Keratinocyte (primary cell): ENCODE results near the gene ITGA7.

Experiments
- EZH2 ChIP-seq: IDR thresholded peaks from one replicate; pipeline ENCODE4 v1.6.1; 2012; ENCODE audit warnings: inconsistent platforms, mild to moderate bottlenecking, low read length, moderate library complexity
- TF ChIP-seq, protein P1 (sequence below), 3 experiments: IDR thresholded peaks in 1 of 3; conservative IDR thresholded peaks in 1 of 3; optimal IDR thresholded peaks in 1 of 3; 2 replicates in 2 of 3; 3 replicates in 1 of 3; pipeline versions ENCODE3 to v1.5.1; 2011; ENCODE audit warnings: low read length in 3 of 3, mild to moderate bottlenecking in 3 of 3, moderate library complexity in 2 of 3, control low read depth in 1 of 3, inconsistent platforms in 1 of 3; ENCODE audit not compliant: insufficient read depth in 2 of 3; ENCODE audit errors: extremely low read depth in 1 of 3

DNA sequence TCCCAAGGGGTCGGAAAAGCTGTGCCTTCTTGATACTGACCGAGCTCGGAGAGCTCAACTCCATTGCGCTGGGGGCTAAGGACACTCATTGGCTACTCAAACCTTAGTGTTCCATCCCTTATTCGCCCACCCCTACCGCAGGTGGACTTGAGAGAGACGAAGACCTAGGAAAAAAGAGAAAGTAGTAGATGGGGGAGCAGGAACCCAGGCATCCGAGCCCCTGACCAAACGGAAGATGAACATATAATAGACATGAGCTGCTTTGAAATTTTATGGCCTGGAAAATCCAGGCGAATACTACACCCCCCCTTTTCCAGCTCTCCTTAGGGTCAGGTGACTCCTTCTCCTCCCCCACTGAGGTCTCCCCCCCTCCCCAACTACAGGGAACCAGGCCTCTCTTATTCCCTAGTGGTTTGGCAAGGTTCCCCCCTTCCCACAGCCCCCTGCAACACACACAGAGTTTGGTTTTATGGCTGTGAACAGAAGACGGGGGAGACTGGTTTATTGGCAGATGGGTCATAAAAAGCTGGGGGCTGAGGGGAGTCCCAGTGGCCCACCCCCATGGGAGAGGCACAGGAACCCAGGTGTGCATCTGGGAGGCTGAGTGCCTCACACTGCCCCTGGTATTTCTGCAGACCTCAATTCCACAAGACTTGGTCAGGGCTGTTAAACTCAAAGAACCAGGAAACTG, 36.8 kb upstream of the ITGA7 start:
- TF ChIP-seq, protein P1, sequence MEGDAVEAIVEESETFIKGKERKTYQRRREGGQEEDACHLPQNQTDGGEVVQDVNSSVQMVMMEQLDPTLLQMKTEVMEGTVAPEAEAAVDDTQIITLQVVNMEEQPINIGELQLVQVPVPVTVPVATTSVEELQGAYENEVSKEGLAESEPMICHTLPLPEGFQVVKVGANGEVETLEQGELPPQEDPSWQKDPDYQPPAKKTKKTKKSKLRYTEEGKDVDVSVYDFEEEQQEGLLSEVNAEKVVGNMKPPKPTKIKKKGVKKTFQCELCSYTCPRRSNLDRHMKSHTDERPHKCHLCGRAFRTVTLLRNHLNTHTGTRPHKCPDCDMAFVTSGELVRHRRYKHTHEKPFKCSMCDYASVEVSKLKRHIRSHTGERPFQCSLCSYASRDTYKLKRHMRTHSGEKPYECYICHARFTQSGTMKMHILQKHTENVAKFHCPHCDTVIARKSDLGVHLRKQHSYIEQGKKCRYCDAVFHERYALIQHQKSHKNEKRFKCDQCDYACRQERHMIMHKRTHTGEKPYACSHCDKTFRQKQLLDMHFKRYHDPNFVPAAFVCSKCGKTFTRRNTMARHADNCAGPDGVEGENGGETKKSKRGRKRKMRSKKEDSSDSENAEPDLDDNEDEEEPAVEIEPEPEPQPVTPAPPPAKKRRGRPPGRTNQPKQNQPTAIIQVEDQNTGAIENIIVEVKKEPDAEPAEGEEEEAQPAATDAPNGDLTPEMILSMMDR (optimal IDR thresholded peaks at IDR 0.05 in 1 of 3, IDR thresholded peaks at IDR 0.05 in 1 of 3, conservative IDR thresholded peaks at IDR 0.05 in 1 of 3; ENCODE audit: extremely low read depth in 1 of 3, insufficient read depth in 2 of 3, low read length in 3 of 3), result no peak
- no peak for TF ChIP-seq EZH2
